ENCODE data around the gene MCEE. TPM values are rescaled to one million over a fixed set of nuclear protein-coding genes. Genes with fewer than 3 reads are reported as not detected.
"Not testable (repeated sequence)": the region's sequence is repeated elsewhere in the genome, so short reads cannot be mapped to it uniquely, and the experiment has no call there.

MCEE gene
- polyA plus RNA-seq, 1 donor from 2014 or later = 25.9 TPM

DNA sequence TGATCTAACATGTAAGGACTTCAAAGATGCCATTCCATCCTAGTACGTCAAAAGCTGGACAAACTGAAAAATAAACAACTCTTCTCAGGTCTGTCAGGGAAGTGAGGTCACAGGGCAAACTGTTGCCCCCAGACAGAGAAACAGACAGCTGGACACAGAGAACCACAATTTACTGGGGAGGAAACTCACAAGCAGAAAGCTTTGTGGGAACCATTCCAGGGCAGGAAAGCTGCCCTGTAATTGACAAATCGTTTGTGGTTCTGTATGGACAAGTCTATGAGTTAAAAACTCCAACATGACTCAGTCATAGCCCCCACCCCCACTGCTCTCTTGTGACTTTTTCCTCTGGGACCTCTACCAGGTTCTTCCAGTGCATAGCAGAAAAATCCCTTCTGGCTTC, 28.4 kb downstream of the MCEE start:
- no peak overlapping the region for H3K4me2 ChIP-seq (ENCODE audit: low read length)
- no peaks in the 10 kb centered on the region for H3F3A ChIP-seq (ENCODE audit: insufficient read depth, low read length, poor library complexity, severe bottlenecking)
- no peaks in the 10 kb centered on the region for H3K79me2 ChIP-seq (replicated peaks; ENCODE audit: insufficient read depth, low read length)
- H3K9ac ChIP-seq (ENCODE audit: low read length) = no peak overlapping the region
- no peaks in the 10 kb centered on the region for H3K9me2 ChIP-seq (ENCODE audit: insufficient read depth, low read length)
- H3K27me3 ChIP-seq (ENCODE audit: insufficient read depth, low read depth, low read length) = no peaks in the 10 kb centered on the region
- no peak overlapping the region for H3K4me3 ChIP-seq (ENCODE audit: low read length)
- TF ChIP-seq RAD21 (conservative IDR thresholded peaks at IDR 0.05) = no peak
- no peak for TF ChIP-seq POLR2AphosphoS5 (IDR thresholded peaks at IDR 0.05)
- no peak for TF ChIP-seq REST (IDR thresholded peaks at IDR 0.05; ENCODE audit: borderline replicate concordance)
- TF ChIP-seq, protein P1, sequence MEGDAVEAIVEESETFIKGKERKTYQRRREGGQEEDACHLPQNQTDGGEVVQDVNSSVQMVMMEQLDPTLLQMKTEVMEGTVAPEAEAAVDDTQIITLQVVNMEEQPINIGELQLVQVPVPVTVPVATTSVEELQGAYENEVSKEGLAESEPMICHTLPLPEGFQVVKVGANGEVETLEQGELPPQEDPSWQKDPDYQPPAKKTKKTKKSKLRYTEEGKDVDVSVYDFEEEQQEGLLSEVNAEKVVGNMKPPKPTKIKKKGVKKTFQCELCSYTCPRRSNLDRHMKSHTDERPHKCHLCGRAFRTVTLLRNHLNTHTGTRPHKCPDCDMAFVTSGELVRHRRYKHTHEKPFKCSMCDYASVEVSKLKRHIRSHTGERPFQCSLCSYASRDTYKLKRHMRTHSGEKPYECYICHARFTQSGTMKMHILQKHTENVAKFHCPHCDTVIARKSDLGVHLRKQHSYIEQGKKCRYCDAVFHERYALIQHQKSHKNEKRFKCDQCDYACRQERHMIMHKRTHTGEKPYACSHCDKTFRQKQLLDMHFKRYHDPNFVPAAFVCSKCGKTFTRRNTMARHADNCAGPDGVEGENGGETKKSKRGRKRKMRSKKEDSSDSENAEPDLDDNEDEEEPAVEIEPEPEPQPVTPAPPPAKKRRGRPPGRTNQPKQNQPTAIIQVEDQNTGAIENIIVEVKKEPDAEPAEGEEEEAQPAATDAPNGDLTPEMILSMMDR (IDR thresholded peaks at IDR 0.05; ENCODE audit: poor library complexity, severe bottlenecking) = no peak
- no peak for TF ChIP-seq EP300 (conservative IDR thresholded peaks at IDR 0.05; ENCODE audit: poor library complexity, severe bottlenecking)
- no peak for TF ChIP-seq SMC3 (conservative IDR thresholded peaks at IDR 0.05; ENCODE audit: poor library complexity)
- no peak for TF ChIP-seq MXI1 (conservative IDR thresholded peaks at IDR 0.05; ENCODE audit: poor library complexity, severe bottlenecking)
- no peak for TF ChIP-seq TAF1 (IDR thresholded peaks at IDR 0.05; ENCODE audit: low read depth)
- TF ChIP-seq EZH2 (IDR thresholded peaks at IDR 0.05; ENCODE audit: borderline replicate concordance, insufficient read depth, low read length, poor library complexity, severe bottlenecking) = no peak
- no peaks in the 10 kb centered on the region for H4K20me1 ChIP-seq (ENCODE audit: insufficient read depth)
- H3K27ac ChIP-seq (ENCODE audit: low read length) = no peak overlapping the region
- H3K36me3 ChIP-seq (ENCODE audit: insufficient read depth, low read length) = no peaks in the 10 kb centered on the region
- H3K9me3 ChIP-seq (ENCODE audit: low read length) = no peaks in the 10 kb centered on the region
- no peak overlapping the region for H2AFZ ChIP-seq (ENCODE audit: low read depth, low read length)

- no peaks in the 10 kb centered on the region for H4K20me1 ChIP-seq (ENCODE audit: insufficient read depth)
- H3K27ac ChIP-seq (ENCODE audit: low read length) = no peak overlapping the region
- no peaks in the 10 kb centered on the region for H3K9me3 ChIP-seq (ENCODE audit: low read length)
- H3K36me3 ChIP-seq (ENCODE audit: insufficient read depth, low read length) = no peaks in the 10 kb centered on the region
- no peak overlapping the region for H3K4me3 ChIP-seq (ENCODE audit: low read length)
- no peak overlapping the region for H2AFZ ChIP-seq (ENCODE audit: low read depth, low read length)
- no peaks in the 10 kb centered on the region for H3K79me2 ChIP-seq (replicated peaks; ENCODE audit: insufficient read depth, low read length)
- TF ChIP-seq RAD21 (conservative IDR thresholded peaks at IDR 0.05) = peak; percentile 25
- peak; percentile 50 for TF ChIP-seq SMC3 (conservative IDR thresholded peaks at IDR 0.05; ENCODE audit: poor library complexity)
- TF ChIP-seq POLR2AphosphoS5 (IDR thresholded peaks at IDR 0.05) = no peak
- TF ChIP-seq, protein P1 (IDR thresholded peaks at IDR 0.05; ENCODE audit: poor library complexity, severe bottlenecking) = peak; percentile 59
- H3K9ac ChIP-seq (ENCODE audit: low read length) = no peak overlapping the region
- H3K9me2 ChIP-seq (ENCODE audit: insufficient read depth, low read length) = no peaks in the 10 kb centered on the region
- no peaks in the 10 kb centered on the region for H3F3A ChIP-seq (ENCODE audit: insufficient read depth, low read length, poor library complexity, severe bottlenecking)
- H3K27me3 ChIP-seq (ENCODE audit: insufficient read depth, low read depth, low read length) = no peaks in the 10 kb centered on the region
- no peak overlapping the region for H3K4me2 ChIP-seq (ENCODE audit: low read length)
Measured at GRCh38 chr2:71100195-71100964, 29.6 kb downstream of the MCEE start.

GRCh38 chr2:71092491-71093260, 37.4 kb downstream of the MCEE start:
- H3K9ac ChIP-seq (ENCODE audit: low read length); H3K36me3 ChIP-seq (ENCODE audit: insufficient read depth, low read length); H4K20me1 ChIP-seq (ENCODE audit: insufficient read depth); H2AFZ ChIP-seq (ENCODE audit: low read depth, low read length); H3K9me3 ChIP-seq (ENCODE audit: low read length); H3F3A ChIP-seq (ENCODE audit: insufficient read depth, low read length, poor library complexity, severe bottlenecking); H3K4me3 ChIP-seq (ENCODE audit: low read length); H3K27ac ChIP-seq (ENCODE audit: low read length); H3K79me2 ChIP-seq (replicated peaks; ENCODE audit: insufficient read depth, low read length); H3K9me2 ChIP-seq (ENCODE audit: insufficient read depth, low read length); H3K4me2 ChIP-seq (ENCODE audit: low read length); H3K27me3 ChIP-seq (ENCODE audit: insufficient read depth, low read depth, low read length): not testable (repeated sequence)

DNA sequence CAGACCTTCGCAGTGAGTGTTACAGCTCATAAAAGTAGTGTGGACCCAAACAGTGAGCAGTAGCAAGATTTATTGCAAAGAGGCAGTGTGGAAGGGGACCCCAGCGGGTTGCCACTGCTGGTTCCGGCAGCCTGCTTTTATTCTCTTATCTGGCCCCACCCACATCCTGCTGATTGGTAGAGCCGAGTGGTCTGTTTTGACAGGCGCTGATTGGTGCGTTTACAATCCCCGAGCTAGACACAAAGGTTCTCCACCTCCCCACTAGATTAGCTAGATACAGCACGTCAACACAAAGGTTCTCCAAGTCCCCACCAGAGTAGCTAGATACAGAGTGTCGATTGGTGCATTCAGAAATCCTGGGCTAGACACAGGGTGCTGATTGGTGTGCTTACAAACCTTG, 38.2 kb downstream of the MCEE start:
- not testable (repeated sequence) for H3K9me2 ChIP-seq (ENCODE audit: insufficient read depth, low read length); H3K4me3 ChIP-seq (ENCODE audit: low read length); H3K4me2 ChIP-seq (ENCODE audit: low read length); H3K79me2 ChIP-seq (replicated peaks; ENCODE audit: insufficient read depth, low read length); H3K9me3 ChIP-seq (ENCODE audit: low read length); H3K9ac ChIP-seq (ENCODE audit: low read length); H3K27me3 ChIP-seq (ENCODE audit: insufficient read depth, low read depth, low read length); H3K36me3 ChIP-seq (ENCODE audit: insufficient read depth, low read length); H4K20me1 ChIP-seq (ENCODE audit: insufficient read depth); H3K27ac ChIP-seq (ENCODE audit: low read length); H3F3A ChIP-seq (ENCODE audit: insufficient read depth, low read length, poor library complexity, severe bottlenecking); H2AFZ ChIP-seq (ENCODE audit: low read depth, low read length)

Measured in neural cell (in vitro differentiated cells).